Upper lobe of right lung (tissue), 1 donor: ENCODE results near the gene FUS. TPM values are rescaled to one million over a fixed set of nuclear protein-coding genes. Genes with fewer than 3 reads are reported as not detected.
"Not testable (repeated sequence)": the region's sequence is repeated elsewhere in the genome, so short reads cannot be mapped to it uniquely, and the experiment has no call there.

Experiments
- ATAC-seq: fragments of 200-7000 bp; cut with Tn5 transposase; one replicate; pipeline ENCODE4 v1.9.1; 2020; ENCODE audit warnings: mild to moderate bottlenecking, moderate library complexity
- DNase-seq: peaks from one replicate; pipeline ENCODE4 v3.0.0-alpha.2; 2020
- H3K27ac ChIP-seq: fragments of 200-600 bp; one replicate; pipeline ENCODE4 v1.8.0; 2022
- H3K27me3 ChIP-seq: fragments of 200-600 bp; one replicate; pipeline ENCODE4 v1.8.0; 2022; ENCODE audit warnings: mild to moderate bottlenecking
- H3K36me3 ChIP-seq: fragments of 200-600 bp; one replicate; pipeline ENCODE4 v1.8.0; 2022
- H3K4me1 ChIP-seq: fragments of 200-600 bp; one replicate; pipeline ENCODE4 v1.8.0; 2022
- H3K4me3 ChIP-seq: fragments of 200-600 bp; one replicate; pipeline ENCODE4 v1.8.0; 2022; ENCODE audit warnings: mild to moderate bottlenecking
- H3K9me3 ChIP-seq: fragments of 200-600 bp; one replicate; pipeline ENCODE4 v1.8.0; 2022
- CTCF ChIP-seq: fragments of 200-600 bp; IDR thresholded peaks from one replicate; pipeline ENCODE4 v1.8.0; 2022; ENCODE audit warnings: antibody characterized with exemption
- intact Hi-C: fragments of 100-400 bp; cut with DNase I; formaldehyde crosslinking; loops from one replicate; pipeline ENCODE4 v1.11.0; 2022
- total RNA-seq: library from RNA; stranded (reverse); fragmentation: NEBNext Ultra II Directional; extraction: Animal tissue kit (Norgen Biotek cat#: 25700); gene quantifications from one replicate; pipeline ENCODE4 v1.2.1, GENCODE V29; 2021
- donor health status: DM: no; HTN: yes; CAD: no; lungs with severe emphysema.

FUS gene
- total RNA-seq, 1 donor from 2014 or later = 175 TPM

GRCh38 chr16:31190818-31191444, 11.0 kb downstream of the FUS start:
- intact Hi-C loops = no loop called here
- TF ChIP-seq CTCF = no peak
- H3K4me3 ChIP-seq = no peak overlapping the region

GRCh38 chr16:31191697-31192428, 11.9 kb downstream of the FUS start:
- intact Hi-C loops = no loop called here
- no peaks in the 10 kb centered on the region for H3K4me1 ChIP-seq
- H3K27ac ChIP-seq = no peak overlapping the region
- peaks cover 99% of the 10 kb centered on the region for H3K36me3 ChIP-seq
- H3K9me3 ChIP-seq = no peaks in the 10 kb centered on the region
- ATAC-seq (no peak), DNase-seq (no peak)
- H3K27me3 ChIP-seq = no peaks in the 10 kb centered on the region
- no peak for TF ChIP-seq CTCF
- no peak overlapping the region for H3K4me3 ChIP-seq

More at GRCh38 chr16:31190818-31191444, 11.0 kb downstream of the FUS start:
- ATAC-seq (no peak), DNase-seq (no peak)
- H3K27me3 ChIP-seq = no peaks in the 10 kb centered on the region
- peaks cover 99% of the 10 kb centered on the region for H3K36me3 ChIP-seq
- H3K9me3 ChIP-seq = no peaks in the 10 kb centered on the region
- H3K27ac ChIP-seq = no peak overlapping the region
- no peaks in the 10 kb centered on the region for H3K4me1 ChIP-seq

GRCh38 chr16:31192856-31193642, 13.1 kb downstream of the FUS start:
- intact Hi-C loops = no loop called here
- ATAC-seq = no peak
- TF ChIP-seq CTCF = no peak
- H3K9me3 ChIP-seq = no peaks in the 10 kb centered on the region
- H3K4me3 ChIP-seq = no peak overlapping the region
- peaks cover 96% of the 10 kb centered on the region for H3K36me3 ChIP-seq
- H3K27ac ChIP-seq = no peak overlapping the region
- no peaks in the 10 kb centered on the region for H3K4me1 ChIP-seq
- no peaks in the 10 kb centered on the region for H3K27me3 ChIP-seq
- no peak for DNase-seq

- no peak overlapping the region for H3K27ac ChIP-seq
- intact Hi-C loops = no loop called here
- H3K4me3 ChIP-seq = no peak overlapping the region
- no peaks in the 10 kb centered on the region for H3K4me1 ChIP-seq
- H3K27me3 ChIP-seq = no peaks in the 10 kb centered on the region
- no peak for TF ChIP-seq CTCF
- H3K36me3 ChIP-seq = peaks cover 87% of the 10 kb centered on the region
- no peaks in the 10 kb centered on the region for H3K9me3 ChIP-seq
- no peak for ATAC-seq
- DNase-seq = no peak
Observed at GRCh38 chr16:31193874-31194273, 13.9 kb downstream of the FUS start.

GRCh38 chr16:31194898-31195297, 15.0 kb downstream of the FUS start:
- Histone ChIP-seq H3K27me3 (no peaks in the 10 kb centered on the region), H3K36me3 (peaks cover 77% of the 10 kb centered on the region), H3K27ac (no peak overlapping the region), H3K4me1 (no peaks in the 10 kb centered on the region), H3K4me3 (no peak overlapping the region), H3K9me3 (no peaks in the 10 kb centered on the region)
- ATAC-seq (no peak), DNase-seq (no peak)
- no peak for TF ChIP-seq CTCF
- intact Hi-C loops = no loop called here

GRCh38 chr16:31195861-31196260, 15.9 kb downstream of the FUS start:
- peaks cover 67% of the 10 kb centered on the region for H3K36me3 ChIP-seq
- ATAC-seq, H3K4me3 ChIP-seq, H3K27me3 ChIP-seq, H3K4me1 ChIP-seq, H3K27ac ChIP-seq, H3K9me3 ChIP-seq, intact Hi-C loops, DNase-seq: not testable (repeated sequence)
